Activated B cell treated with CpG ODN at 0.5 μM for 24 hours (primary cell): ENCODE data around the gene FOXK1. TPM values are rescaled to one million over a fixed set of nuclear protein-coding genes. Genes with fewer than 3 reads are reported as not detected.
A peak's percentile ranks its signal among the peaks of the same experiment; 100 is the strongest.

Source experiments
- ATAC-seq: fragments of 200-7000 bp; cut with Tn5 transposase; one replicate; pipeline ENCODE4 v1.10.0; 2021; ENCODE audit warnings: low read depth, mild to moderate bottlenecking, moderate library complexity
- CTCF ChIA-PET: fragments of 350-600 bp; sonication (Branson Sonifier 250); formaldehyde crosslinking; loops from one replicate; lab custom pipeline; 2021; ENCODE audit warnings: antibody characterized with exemption; lab: Charles Lee
- POLR2A ChIA-PET: fragments of 350-600 bp; sonication (Branson Sonifier 250); formaldehyde crosslinking; loops from one replicate; lab custom pipeline; 2021; ENCODE audit warnings: antibody characterized with exemption; lab: Charles Lee
- DNase-seq: peaks from one replicate; pipeline ENCODE4 v3.0.0; 2022
- H3K27ac Mint-ChIP-seq: one replicate; pipeline ENCODE4 v1.8.0; 2020; ENCODE audit warnings: mixed read lengths
- H3K27me3 Mint-ChIP-seq: one replicate; pipeline ENCODE4 v1.8.0; 2021; ENCODE audit warnings: mixed read lengths
- H3K36me3 Mint-ChIP-seq: one replicate; pipeline ENCODE4 v1.8.0; 2021; ENCODE audit warnings: low read depth, mixed read lengths
- H3K4me1 Mint-ChIP-seq: one replicate; pipeline ENCODE4 v1.8.0; 2021; ENCODE audit warnings: mixed read lengths
- H3K4me3 Mint-ChIP-seq: one replicate; pipeline ENCODE4 v1.8.0; 2020; ENCODE audit warnings: mild to moderate bottlenecking, mixed read lengths
- H3K9me3 Mint-ChIP-seq: one replicate; pipeline ENCODE4 v1.8.0; 2020; ENCODE audit warnings: mixed read lengths
- intact Hi-C: fragments of 100-400 bp; cut with micrococcal nuclease; formaldehyde crosslinking; loops from one replicate; pipeline ENCODE4 v1.15.1; 2024
- total RNA-seq: library from RNA; stranded (reverse); gene quantifications from 2 replicates; pipeline ENCODE4 v1.2.3, GENCODE V29; 2022
- TF ChIP-seq, protein P1 (sequence below): fragments of 200-600 bp; IDR thresholded peaks from one replicate; pipeline ENCODE4 v1.8.0; 2022; ENCODE audit warnings: antibody characterized with exemption, mild to moderate bottlenecking

The FOXK1 gene
- total RNA-seq, 1 donor from 2014 or later: 42.7 TPM

DNA sequence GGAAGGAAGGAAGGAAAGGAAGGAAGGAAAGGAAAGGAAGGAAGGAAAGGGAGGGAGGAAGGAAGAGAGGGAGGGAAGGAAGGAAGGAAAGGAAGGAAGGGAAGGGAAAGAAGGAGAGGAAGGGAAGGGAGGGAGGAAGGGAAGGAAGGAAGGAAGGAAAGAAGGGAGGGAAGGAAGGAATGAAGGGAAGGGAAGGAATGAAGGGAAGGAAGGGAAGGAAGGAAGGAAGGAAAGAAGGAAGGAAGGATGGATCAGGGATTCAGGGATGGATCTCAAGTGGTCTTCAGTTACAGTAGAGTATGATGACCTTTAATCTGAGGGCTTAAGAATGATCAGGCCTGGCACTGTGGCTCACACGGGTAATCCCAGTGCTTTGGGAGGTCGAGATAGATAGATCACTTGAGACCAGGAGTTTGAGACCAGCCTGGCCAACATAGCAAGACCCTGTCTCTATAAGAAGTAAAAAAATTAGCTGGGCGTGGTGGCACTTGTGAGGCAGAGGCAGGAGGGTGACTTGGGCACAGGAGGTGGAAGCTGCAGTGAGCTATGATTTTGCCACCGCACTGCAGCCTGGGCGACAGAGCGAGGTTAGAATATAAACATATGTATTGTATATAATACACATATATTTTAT is 760 bp upstream of the FOXK1 start:
- ATAC-seq (no peak), DNase-seq (no peak)
- peaks cover 25% of the 10 kb centered on the region for H3K4me1 Mint-ChIP-seq
- H3K27me3 Mint-ChIP-seq: peaks cover 3% of the 10 kb centered on the region
- TF ChIP-seq, protein P1, sequence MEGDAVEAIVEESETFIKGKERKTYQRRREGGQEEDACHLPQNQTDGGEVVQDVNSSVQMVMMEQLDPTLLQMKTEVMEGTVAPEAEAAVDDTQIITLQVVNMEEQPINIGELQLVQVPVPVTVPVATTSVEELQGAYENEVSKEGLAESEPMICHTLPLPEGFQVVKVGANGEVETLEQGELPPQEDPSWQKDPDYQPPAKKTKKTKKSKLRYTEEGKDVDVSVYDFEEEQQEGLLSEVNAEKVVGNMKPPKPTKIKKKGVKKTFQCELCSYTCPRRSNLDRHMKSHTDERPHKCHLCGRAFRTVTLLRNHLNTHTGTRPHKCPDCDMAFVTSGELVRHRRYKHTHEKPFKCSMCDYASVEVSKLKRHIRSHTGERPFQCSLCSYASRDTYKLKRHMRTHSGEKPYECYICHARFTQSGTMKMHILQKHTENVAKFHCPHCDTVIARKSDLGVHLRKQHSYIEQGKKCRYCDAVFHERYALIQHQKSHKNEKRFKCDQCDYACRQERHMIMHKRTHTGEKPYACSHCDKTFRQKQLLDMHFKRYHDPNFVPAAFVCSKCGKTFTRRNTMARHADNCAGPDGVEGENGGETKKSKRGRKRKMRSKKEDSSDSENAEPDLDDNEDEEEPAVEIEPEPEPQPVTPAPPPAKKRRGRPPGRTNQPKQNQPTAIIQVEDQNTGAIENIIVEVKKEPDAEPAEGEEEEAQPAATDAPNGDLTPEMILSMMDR: no peak
- no peaks in the 10 kb centered on the region for H3K9me3 Mint-ChIP-seq
- intact Hi-C loops: no loop called here
- ChIA-PET CTCF (interaction anchor here (1.4 to 2.9 kb wide), 2 partner anchors 40 to 94 kb away, joined by 7 to 21 read pairs; partner anchors contain the start of gene AP5Z1), POLR2A (interaction anchor here (1.0 to 6.1 kb wide), 6 partner anchors 10 to 94 kb away, joined by 3 to 151 read pairs (median 16); partner anchors contain the start of gene AP5Z1)
- peak overlapping the region; percentile 84 for H3K4me3 Mint-ChIP-seq
- peak overlapping the region; percentile 80 for H3K27ac Mint-ChIP-seq
- H3K36me3 Mint-ChIP-seq: peaks cover 12% of the 10 kb centered on the region

DNA sequence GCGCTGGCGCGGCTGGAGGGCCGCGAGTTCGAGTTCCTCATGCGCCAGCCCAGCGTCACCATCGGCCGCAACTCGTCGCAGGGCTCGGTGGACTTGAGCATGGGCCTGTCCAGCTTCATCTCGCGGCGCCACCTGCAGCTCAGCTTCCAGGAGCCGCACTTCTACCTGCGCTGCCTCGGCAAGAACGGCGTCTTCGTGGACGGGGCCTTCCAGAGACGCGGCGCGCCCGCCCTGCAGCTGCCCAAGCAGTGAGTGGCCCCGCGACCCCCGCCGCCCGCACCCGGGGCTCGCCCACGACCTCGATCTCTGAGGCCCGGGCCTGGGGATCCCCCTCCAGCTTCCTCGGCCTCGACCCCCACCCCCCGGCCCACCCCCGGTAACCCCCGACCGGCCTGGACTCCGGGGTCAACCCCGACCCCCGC is 537 bp downstream of the FOXK1 start:
- ATAC-seq (peak; percentile 22), DNase-seq (peak; percentile 41)
- H3K27me3 Mint-ChIP-seq: peaks cover 3% of the 10 kb centered on the region
- ChIA-PET POLR2A (interaction anchor here (0.6 to 6.1 kb wide), 8 partner anchors 9 to 128 kb away, joined by 3 to 151 read pairs (median 4); partner anchors contain the start of gene AP5Z1), CTCF (interaction anchor here (2.9 kb wide), 1 partner anchor 41 kb away, joined by 21 read pairs; no protein-coding TSS in a partner anchor)
- H3K4me3 Mint-ChIP-seq: peak overlapping the region; percentile 92
- TF ChIP-seq, protein P1: no peak
- peaks cover 36% of the 10 kb centered on the region for H3K4me1 Mint-ChIP-seq
- no peaks in the 10 kb centered on the region for H3K9me3 Mint-ChIP-seq
- peak overlapping the region; percentile 24 for H3K27ac Mint-ChIP-seq
- H3K36me3 Mint-ChIP-seq: peaks cover 15% of the 10 kb centered on the region
- intact Hi-C loops: loop anchor here (1.0 kb wide), 2 partner anchors 41 to 93 kb away; partner anchors contain the start of gene AP5Z1

GRCh38 chr7:4683043-4683883 is 1.2 kb downstream of the FOXK1 start:
- DNase-seq (peak; percentile 21), ATAC-seq (no peak)
- intact Hi-C loops: no loop called here
- TF ChIP-seq, protein P1: no peak
- POLR2A ChIA-PET: interaction anchor here (0.6 to 6.1 kb wide), 11 partner anchors 9 to 127 kb away, joined by 3 to 151 read pairs (median 4); partner anchors contain the start of gene AP5Z1
- H3K9me3 Mint-ChIP-seq: no peaks in the 10 kb centered on the region
- peaks cover 40% of the 10 kb centered on the region for H3K4me1 Mint-ChIP-seq
- H3K27me3 Mint-ChIP-seq: no peaks in the 10 kb centered on the region
- CTCF ChIA-PET: interaction anchor here (2.9 kb wide), 1 partner anchor 42 kb away, joined by 21 read pairs; no protein-coding TSS in a partner anchor
- H3K27ac Mint-ChIP-seq: peak overlapping the region; percentile 95
- H3K36me3 Mint-ChIP-seq: peaks cover 15% of the 10 kb centered on the region
- peak overlapping the region; percentile 92 for H3K4me3 Mint-ChIP-seq

GRCh38 chr7:4683884-4684565 is 1.9 kb downstream of the FOXK1 start:
- Mint-ChIP-seq H3K27me3 (no peaks in the 10 kb centered on the region), H3K9me3 (no peaks in the 10 kb centered on the region), H3K4me3 (peak overlapping the region; percentile 92), H3K36me3 (peaks cover 15% of the 10 kb centered on the region), H3K27ac (peak overlapping the region; percentile 95), H3K4me1 (peaks cover 47% of the 10 kb centered on the region)
- ATAC-seq: peak; percentile 48
- ChIA-PET CTCF (interaction anchor here (2.9 kb wide), 1 partner anchor 42 kb away, joined by 21 read pairs; no protein-coding TSS in a partner anchor), POLR2A (interaction anchor here (0.6 to 6.1 kb wide), 7 partner anchors 8 to 91 kb away, joined by 3 to 151 read pairs (median 5); partner anchors contain the start of gene AP5Z1)
- DNase-seq: peak; percentile 41
- intact Hi-C loops: loop anchor here (1.0 kb wide), 3 partner anchors 28 to 61 kb away; no protein-coding TSS in a partner anchor
- TF ChIP-seq, protein P1: no peak
